GM23338 (cell line): Measurements from ENCODE around the gene LYSMD3.

Experiments
- CREB1 ChIP-seq: fragments of 250-450 bp; sonication (Bioruptor Pico); IDR thresholded peaks from 2 replicates; pipeline ENCODE4 v1.5.0; 2020; ENCODE audit warnings: low read depth, mild to moderate bottlenecking, moderate library complexity
- EZH2 ChIP-seq: fragments of 200-600 bp; sonication (generic); IDR thresholded peaks from one replicate; pipeline ENCODE4 v1.8.0; 2017; ENCODE audit warnings: antibody characterized with exemption, mild to moderate bottlenecking, low read depth; ENCODE audit not compliant: unreplicated experiment
- EZH2phosphoT487 ChIP-seq: fragments of 200-600 bp; sonication (generic); IDR thresholded peaks from one replicate; pipeline ENCODE4 v1.8.1; 2018; ENCODE audit warnings: antibody characterized with exemption; ENCODE audit not compliant: unreplicated experiment
- JUNB ChIP-seq: IDR thresholded peaks from one replicate; pipeline ENCODE4 v1.6.1; 2016; ENCODE audit warnings: antibody characterized with exemption; ENCODE audit not compliant: unreplicated experiment
- NANOG ChIP-seq: IDR thresholded peaks from 2 replicates; pipeline ENCODE4 v1.6.1; 2016; ENCODE audit warnings: antibody characterized with exemption, borderline replicate concordance
- POLR2AphosphoS5 ChIP-seq: IDR thresholded peaks from 2 replicates; pipeline ENCODE4 v1.6.1; 2016; ENCODE audit warnings: antibody characterized with exemption, low read depth
- STAT1 ChIP-seq: IDR thresholded peaks from one replicate; pipeline ENCODE4 v1.6.1; 2016; ENCODE audit warnings: antibody characterized with exemption; ENCODE audit not compliant: unreplicated experiment
- ZNF114 ChIP-seq: fragments of 250-450 bp; sonication (Bioruptor Pico); IDR thresholded peaks from 2 replicates; pipeline ENCODE4 v1.5.0; 2020; ENCODE audit warnings: mild to moderate bottlenecking, moderate library complexity
- ZNF331 ChIP-seq: fragments of 250-450 bp; sonication (Bioruptor Pico); IDR thresholded peaks from 2 replicates; pipeline ENCODE4 v1.5.0; 2020; ENCODE audit warnings: low read depth, mild to moderate bottlenecking, moderate library complexity
- TF ChIP-seq, protein P1 (sequence below), 2 experiments: fragments of 200-600 bp in 1 of 2; sonication (generic) in 1 of 2; conservative IDR thresholded peaks; 2 replicates each; pipeline versions ENCODE4 v1.5.1 to v1.6.1; 2016 to 2017; ENCODE audit warnings: antibody characterized with exemption in 2 of 2, low read depth in 2 of 2, mild to moderate bottlenecking in 2 of 2, moderate library complexity in 1 of 2
- TF ChIP-seq, protein P2 (sequence below): IDR thresholded peaks from one replicate; pipeline ENCODE4 v1.6.1; 2018; ENCODE audit warnings: antibody characterized with exemption; ENCODE audit not compliant: unreplicated experiment
- TF ChIP-seq, protein P3 (sequence below): IDR thresholded peaks from 2 replicates; pipeline ENCODE4 v1.6.1; 2016; ENCODE audit warnings: antibody characterized with exemption
- TF ChIP-seq, protein P4 (sequence below): fragments of 250-450 bp; sonication (Bioruptor Pico); IDR thresholded peaks from 2 replicates; pipeline ENCODE4 v1.5.0; 2020; ENCODE audit warnings: mild to moderate bottlenecking, moderate library complexity

DNA sequence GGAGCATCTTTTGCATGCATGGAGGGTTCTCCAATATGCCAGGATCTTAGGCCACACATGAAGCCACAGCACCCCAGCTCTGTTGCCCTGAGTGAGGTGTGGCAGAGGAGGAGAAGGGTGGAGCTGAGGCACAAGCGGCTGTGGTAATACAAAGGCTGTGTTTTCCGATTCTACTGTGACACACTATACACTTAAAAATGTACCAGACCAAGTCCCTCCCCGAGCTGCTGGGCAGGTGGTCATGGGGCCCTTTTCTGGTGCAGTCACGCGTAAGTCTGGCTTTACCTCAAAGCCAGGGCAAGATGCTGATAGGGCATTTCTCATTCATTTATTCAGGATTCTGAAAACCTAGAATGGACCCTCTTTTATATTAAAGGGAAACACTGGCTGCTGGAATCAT, 33.0 kb upstream of the LYSMD3 start:
- no peak for TF ChIP-seq CREB1 (CRISPR knock-in tag)
- no peak for TF ChIP-seq EZH2phosphoT487
- TF ChIP-seq, protein P1, sequence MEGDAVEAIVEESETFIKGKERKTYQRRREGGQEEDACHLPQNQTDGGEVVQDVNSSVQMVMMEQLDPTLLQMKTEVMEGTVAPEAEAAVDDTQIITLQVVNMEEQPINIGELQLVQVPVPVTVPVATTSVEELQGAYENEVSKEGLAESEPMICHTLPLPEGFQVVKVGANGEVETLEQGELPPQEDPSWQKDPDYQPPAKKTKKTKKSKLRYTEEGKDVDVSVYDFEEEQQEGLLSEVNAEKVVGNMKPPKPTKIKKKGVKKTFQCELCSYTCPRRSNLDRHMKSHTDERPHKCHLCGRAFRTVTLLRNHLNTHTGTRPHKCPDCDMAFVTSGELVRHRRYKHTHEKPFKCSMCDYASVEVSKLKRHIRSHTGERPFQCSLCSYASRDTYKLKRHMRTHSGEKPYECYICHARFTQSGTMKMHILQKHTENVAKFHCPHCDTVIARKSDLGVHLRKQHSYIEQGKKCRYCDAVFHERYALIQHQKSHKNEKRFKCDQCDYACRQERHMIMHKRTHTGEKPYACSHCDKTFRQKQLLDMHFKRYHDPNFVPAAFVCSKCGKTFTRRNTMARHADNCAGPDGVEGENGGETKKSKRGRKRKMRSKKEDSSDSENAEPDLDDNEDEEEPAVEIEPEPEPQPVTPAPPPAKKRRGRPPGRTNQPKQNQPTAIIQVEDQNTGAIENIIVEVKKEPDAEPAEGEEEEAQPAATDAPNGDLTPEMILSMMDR (conservative IDR thresholded peaks at IDR 0.05; ENCODE audit: low read depth in 2 of 2) = no peak
- no peak for TF ChIP-seq EZH2
- no peak for TF ChIP-seq POLR2AphosphoS5
- TF ChIP-seq, protein P2, sequence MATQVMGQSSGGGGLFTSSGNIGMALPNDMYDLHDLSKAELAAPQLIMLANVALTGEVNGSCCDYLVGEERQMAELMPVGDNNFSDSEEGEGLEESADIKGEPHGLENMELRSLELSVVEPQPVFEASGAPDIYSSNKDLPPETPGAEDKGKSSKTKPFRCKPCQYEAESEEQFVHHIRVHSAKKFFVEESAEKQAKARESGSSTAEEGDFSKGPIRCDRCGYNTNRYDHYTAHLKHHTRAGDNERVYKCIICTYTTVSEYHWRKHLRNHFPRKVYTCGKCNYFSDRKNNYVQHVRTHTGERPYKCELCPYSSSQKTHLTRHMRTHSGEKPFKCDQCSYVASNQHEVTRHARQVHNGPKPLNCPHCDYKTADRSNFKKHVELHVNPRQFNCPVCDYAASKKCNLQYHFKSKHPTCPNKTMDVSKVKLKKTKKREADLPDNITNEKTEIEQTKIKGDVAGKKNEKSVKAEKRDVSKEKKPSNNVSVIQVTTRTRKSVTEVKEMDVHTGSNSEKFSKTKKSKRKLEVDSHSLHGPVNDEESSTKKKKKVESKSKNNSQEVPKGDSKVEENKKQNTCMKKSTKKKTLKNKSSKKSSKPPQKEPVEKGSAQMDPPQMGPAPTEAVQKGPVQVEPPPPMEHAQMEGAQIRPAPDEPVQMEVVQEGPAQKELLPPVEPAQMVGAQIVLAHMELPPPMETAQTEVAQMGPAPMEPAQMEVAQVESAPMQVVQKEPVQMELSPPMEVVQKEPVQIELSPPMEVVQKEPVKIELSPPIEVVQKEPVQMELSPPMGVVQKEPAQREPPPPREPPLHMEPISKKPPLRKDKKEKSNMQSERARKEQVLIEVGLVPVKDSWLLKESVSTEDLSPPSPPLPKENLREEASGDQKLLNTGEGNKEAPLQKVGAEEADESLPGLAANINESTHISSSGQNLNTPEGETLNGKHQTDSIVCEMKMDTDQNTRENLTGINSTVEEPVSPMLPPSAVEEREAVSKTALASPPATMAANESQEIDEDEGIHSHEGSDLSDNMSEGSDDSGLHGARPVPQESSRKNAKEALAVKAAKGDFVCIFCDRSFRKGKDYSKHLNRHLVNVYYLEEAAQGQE = no peak
- TF ChIP-seq ZNF114 (CRISPR knock-in tag) = no peak
- TF ChIP-seq JUNB = no peak
- TF ChIP-seq NANOG = no peak
- TF ChIP-seq, protein P3, sequence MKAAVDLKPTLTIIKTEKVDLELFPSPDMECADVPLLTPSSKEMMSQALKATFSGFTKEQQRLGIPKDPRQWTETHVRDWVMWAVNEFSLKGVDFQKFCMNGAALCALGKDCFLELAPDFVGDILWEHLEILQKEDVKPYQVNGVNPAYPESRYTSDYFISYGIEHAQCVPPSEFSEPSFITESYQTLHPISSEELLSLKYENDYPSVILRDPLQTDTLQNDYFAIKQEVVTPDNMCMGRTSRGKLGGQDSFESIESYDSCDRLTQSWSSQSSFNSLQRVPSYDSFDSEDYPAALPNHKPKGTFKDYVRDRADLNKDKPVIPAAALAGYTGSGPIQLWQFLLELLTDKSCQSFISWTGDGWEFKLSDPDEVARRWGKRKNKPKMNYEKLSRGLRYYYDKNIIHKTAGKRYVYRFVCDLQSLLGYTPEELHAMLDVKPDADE = no peak
- no peak for TF ChIP-seq ZNF331
- TF ChIP-seq STAT1 = no peak
- TF ChIP-seq, protein P4, sequence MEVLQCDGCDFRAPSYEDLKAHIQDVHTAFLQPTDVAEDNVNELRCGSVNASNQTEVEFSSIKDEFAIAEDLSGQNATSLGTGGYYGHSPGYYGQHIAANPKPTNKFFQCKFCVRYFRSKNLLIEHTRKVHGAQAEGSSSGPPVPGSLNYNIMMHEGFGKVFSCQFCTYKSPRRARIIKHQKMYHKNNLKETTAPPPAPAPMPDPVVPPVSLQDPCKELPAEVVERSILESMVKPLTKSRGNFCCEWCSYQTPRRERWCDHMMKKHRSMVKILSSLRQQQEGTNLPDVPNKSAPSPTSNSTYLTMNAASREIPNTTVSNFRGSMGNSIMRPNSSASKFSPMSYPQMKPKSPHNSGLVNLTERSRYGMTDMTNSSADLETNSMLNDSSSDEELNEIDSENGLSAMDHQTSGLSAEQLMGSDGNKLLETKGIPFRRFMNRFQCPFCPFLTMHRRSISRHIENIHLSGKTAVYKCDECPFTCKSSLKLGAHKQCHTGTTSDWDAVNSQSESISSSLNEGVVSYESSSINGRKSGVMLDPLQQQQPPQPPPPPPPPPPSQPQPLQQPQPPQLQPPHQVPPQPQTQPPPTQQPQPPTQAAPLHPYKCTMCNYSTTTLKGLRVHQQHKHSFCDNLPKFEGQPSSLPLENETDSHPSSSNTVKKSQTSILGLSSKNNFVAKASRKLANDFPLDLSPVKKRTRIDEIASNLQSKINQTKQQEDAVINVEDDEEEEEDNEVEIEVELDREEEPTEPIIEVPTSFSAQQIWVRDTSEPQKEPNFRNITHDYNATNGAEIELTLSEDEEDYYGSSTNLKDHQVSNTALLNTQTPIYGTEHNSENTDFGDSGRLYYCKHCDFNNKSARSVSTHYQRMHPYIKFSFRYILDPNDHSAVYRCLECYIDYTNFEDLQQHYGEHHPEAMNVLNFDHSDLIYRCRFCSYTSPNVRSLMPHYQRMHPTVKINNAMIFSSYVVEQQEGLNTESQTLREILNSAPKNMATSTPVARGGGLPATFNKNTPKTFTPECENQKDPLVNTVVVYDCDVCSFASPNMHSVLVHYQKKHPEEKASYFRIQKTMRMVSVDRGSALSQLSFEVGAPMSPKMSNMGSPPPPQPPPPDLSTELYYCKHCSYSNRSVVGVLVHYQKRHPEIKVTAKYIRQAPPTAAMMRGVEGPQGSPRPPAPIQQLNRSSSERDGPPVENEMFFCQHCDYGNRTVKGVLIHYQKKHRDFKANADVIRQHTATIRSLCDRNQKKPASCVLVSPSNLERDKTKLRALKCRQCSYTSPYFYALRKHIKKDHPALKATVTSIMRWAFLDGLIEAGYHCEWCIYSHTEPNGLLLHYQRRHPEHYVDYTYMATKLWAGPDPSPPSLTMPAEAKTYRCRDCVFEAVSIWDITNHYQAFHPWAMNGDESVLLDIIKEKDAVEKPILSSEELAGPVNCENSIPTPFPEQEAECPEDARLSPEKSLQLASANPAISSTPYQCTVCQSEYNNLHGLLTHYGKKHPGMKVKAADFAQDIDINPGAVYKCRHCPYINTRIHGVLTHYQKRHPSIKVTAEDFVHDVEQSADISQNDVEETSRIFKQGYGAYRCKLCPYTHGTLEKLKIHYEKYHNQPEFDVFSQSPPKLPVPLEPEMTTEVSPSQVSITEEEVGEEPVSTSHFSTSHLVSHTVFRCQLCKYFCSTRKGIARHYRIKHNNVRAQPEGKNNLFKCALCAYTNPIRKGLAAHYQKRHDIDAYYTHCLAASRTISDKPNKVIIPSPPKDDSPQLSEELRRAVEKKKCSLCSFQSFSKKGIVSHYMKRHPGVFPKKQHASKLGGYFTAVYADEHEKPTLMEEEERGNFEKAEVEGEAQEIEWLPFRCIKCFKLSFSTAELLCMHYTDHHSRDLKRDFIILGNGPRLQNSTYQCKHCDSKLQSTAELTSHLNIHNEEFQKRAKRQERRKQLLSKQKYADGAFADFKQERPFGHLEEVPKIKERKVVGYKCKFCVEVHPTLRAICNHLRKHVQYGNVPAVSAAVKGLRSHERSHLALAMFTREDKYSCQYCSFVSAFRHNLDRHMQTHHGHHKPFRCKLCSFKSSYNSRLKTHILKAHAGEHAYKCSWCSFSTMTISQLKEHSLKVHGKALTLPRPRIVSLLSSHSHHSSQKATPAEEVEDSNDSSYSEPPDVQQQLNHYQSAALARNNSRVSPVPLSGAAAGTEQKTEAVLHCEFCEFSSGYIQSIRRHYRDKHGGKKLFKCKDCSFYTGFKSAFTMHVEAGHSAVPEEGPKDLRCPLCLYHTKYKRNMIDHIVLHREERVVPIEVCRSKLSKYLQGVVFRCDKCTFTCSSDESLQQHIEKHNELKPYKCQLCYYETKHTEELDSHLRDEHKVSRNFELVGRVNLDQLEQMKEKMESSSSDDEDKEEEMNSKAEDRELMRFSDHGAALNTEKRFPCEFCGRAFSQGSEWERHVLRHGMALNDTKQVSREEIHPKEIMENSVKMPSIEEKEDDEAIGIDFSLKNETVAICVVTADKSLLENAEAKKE (CRISPR knock-in tag) = no peak
